Activated CD8-positive, alpha-beta T cell treated with anti-CD3 and anti-CD28 coated beads for 36 hours (primary cell): ENCODE data around the gene ERICH3. TPM values are rescaled to one million over a fixed set of nuclear protein-coding genes. Genes with fewer than 3 reads are reported as not detected.

Experiments used
- ATAC-seq: fragments of 200-7000 bp; cut with Tn5 transposase; one replicate; pipeline ENCODE4 v1.10.0; 2021; ENCODE audit warnings: mild to moderate bottlenecking, moderate library complexity
- CTCF ChIA-PET: fragments of 350-600 bp; sonication (Branson Sonifier 250); formaldehyde crosslinking; loops from one replicate; lab custom pipeline; 2021; ENCODE audit warnings: antibody characterized with exemption; lab: Charles Lee
- POLR2A ChIA-PET: fragments of 350-600 bp; sonication (Branson Sonifier 250); formaldehyde crosslinking; loops from one replicate; lab custom pipeline; 2021; ENCODE audit warnings: antibody characterized with exemption; lab: Charles Lee
- DNase-seq: peaks from one replicate; pipeline ENCODE4 v3.0.0-alpha.2; 2020
- H3K27ac Mint-ChIP-seq: one replicate; pipeline ENCODE4 v1.8.0; 2021; ENCODE audit warnings: mild to moderate bottlenecking, mixed read lengths
- H3K27me3 Mint-ChIP-seq: one replicate; pipeline ENCODE4 v1.8.0; 2021; ENCODE audit warnings: mixed read lengths
- H3K36me3 Mint-ChIP-seq: one replicate; pipeline ENCODE4 v1.8.0; 2021; ENCODE audit warnings: low read depth, mixed read lengths
- H3K4me1 Mint-ChIP-seq: one replicate; pipeline ENCODE4 v1.8.0; 2021; ENCODE audit warnings: low read depth, mixed read lengths
- H3K4me3 Mint-ChIP-seq: one replicate; pipeline ENCODE4 v1.8.0; 2021; ENCODE audit warnings: mild to moderate bottlenecking, moderate library complexity, mixed read lengths
- H3K9me3 Mint-ChIP-seq: one replicate; pipeline ENCODE4 v1.8.0; 2021; ENCODE audit warnings: mixed read lengths
- CTCF ChIP-seq: fragments of 200-600 bp; IDR thresholded peaks from one replicate; pipeline ENCODE4 v1.8.0; 2022; ENCODE audit warnings: antibody characterized with exemption, mild to moderate bottlenecking
- intact Hi-C: fragments of 100-400 bp; cut with micrococcal nuclease; formaldehyde crosslinking; loops from one replicate; pipeline ENCODE4 v1.10.0; 2022
- total RNA-seq, 2 experiments: library from RNA; stranded (reverse); gene quantifications; one replicate each; pipeline ENCODE4 v1.2.3, GENCODE V29; 2021

ERICH3 gene
- total RNA-seq, 2 experiments from 2014 or later: not detected

- no peak for ATAC-seq
- no peaks in the 10 kb centered on the region for H3K9me3 Mint-ChIP-seq
Measured at GRCh38 chr1:74549932-74550331, 123.7 kb downstream of the ERICH3 start.

GRCh38 chr1:74548961-74549750, 124.4 kb downstream of the ERICH3 start:
- TF ChIP-seq CTCF: no peak
- ATAC-seq: no peak
- POLR2A ChIA-PET: no interaction called here
- Mint-ChIP-seq H3K27ac (no peak overlapping the region), H3K36me3 (no peaks in the 10 kb centered on the region), H3K4me3 (no peak overlapping the region), H3K9me3 (no peaks in the 10 kb centered on the region), H3K27me3 (no peaks in the 10 kb centered on the region), H3K4me1 (no peaks in the 10 kb centered on the region)
- DNase-seq: no peak
- CTCF ChIA-PET: no interaction called here
- intact Hi-C loops: no loop called here

More at GRCh38 chr1:74549932-74550331, 123.7 kb downstream of the ERICH3 start:
- ChIA-PET POLR2A (no interaction called here), CTCF (no interaction called here)
- no peak for DNase-seq
- TF ChIP-seq CTCF: no peak
- Mint-ChIP-seq H3K27ac (no peak overlapping the region), H3K27me3 (no peaks in the 10 kb centered on the region), H3K4me3 (no peak overlapping the region), H3K36me3 (no peaks in the 10 kb centered on the region), H3K4me1 (no peaks in the 10 kb centered on the region)
- intact Hi-C loops: no loop called here

GRCh38 chr1:74545821-74546220, 127.8 kb downstream of the ERICH3 start:
- H3K4me1 Mint-ChIP-seq: no peaks in the 10 kb centered on the region
- H3K27ac Mint-ChIP-seq: no peak overlapping the region
- DNase-seq (no peak), ATAC-seq (no peak)
- TF ChIP-seq CTCF: no peak
- ChIA-PET CTCF (interaction anchor here (0.5 kb wide), 1 partner anchor 295 kb away, joined by 3 read pairs; no protein-coding TSS in a partner anchor), POLR2A (no interaction called here)
- intact Hi-C loops: no loop called here
- H3K36me3 Mint-ChIP-seq: no peaks in the 10 kb centered on the region
- H3K27me3 Mint-ChIP-seq: peaks cover 2% of the 10 kb centered on the region
- no peaks in the 10 kb centered on the region for H3K9me3 Mint-ChIP-seq
- no peak overlapping the region for H3K4me3 Mint-ChIP-seq

GRCh38 chr1:74534241-74534640, 139.4 kb downstream of the ERICH3 start:
- Mint-ChIP-seq H3K27me3 (no peaks in the 10 kb centered on the region), H3K27ac (no peak overlapping the region), H3K36me3 (no peaks in the 10 kb centered on the region), H3K4me3 (no peak overlapping the region), H3K9me3 (no peaks in the 10 kb centered on the region), H3K4me1 (no peaks in the 10 kb centered on the region)
- POLR2A ChIA-PET: no interaction called here
- no peak for TF ChIP-seq CTCF
- CTCF ChIA-PET: no interaction called here
- no peak for DNase-seq
- intact Hi-C loops: no loop called here
- no peak for ATAC-seq

- no peaks in the 10 kb centered on the region for H3K36me3 Mint-ChIP-seq
- no peak for ATAC-seq
- H3K4me1 Mint-ChIP-seq: no peaks in the 10 kb centered on the region
- DNase-seq: no peak
- intact Hi-C loops: no loop called here
- H3K4me3 Mint-ChIP-seq: no peak overlapping the region
- H3K9me3 Mint-ChIP-seq: no peaks in the 10 kb centered on the region
- no peak for TF ChIP-seq CTCF
- no peak overlapping the region for H3K27ac Mint-ChIP-seq
- H3K27me3 Mint-ChIP-seq: peaks cover 1% of the 10 kb centered on the region
- ChIA-PET CTCF (interaction anchor here (0.8 kb wide), 1 partner anchor 45 kb away, joined by 3 read pairs; no protein-coding TSS in a partner anchor), POLR2A (no interaction called here)
Measured at GRCh38 chr1:74531796-74532195, 141.8 kb downstream of the ERICH3 start.
